Lower lobe of right lung (tissue), 2 donors: ENCODE data around the gene PITPNM3. TPM values are rescaled to one million over a fixed set of nuclear protein-coding genes. Genes with fewer than 3 reads are reported as not detected.
A peak's percentile ranks its signal among the peaks of the same experiment; 100 is the strongest.

Source experiments
- ATAC-seq, 2 donors: fragments of 200-7000 bp; cut with Tn5 transposase; one replicate each; pipeline ENCODE4 v1.9.1; 2020 to 2022; ENCODE audit warnings: mild to moderate bottlenecking in 2 of 2, moderate library complexity in 2 of 2
- DNase-seq: peaks from one replicate; pipeline ENCODE4 v3.0.0-alpha.2; 2020
- H3K27ac ChIP-seq: fragments of 200-600 bp; one replicate; pipeline ENCODE4 v1.8.0; 2022
- H3K27me3 ChIP-seq: fragments of 200-600 bp; one replicate; pipeline ENCODE4 v1.8.0; 2022; ENCODE audit warnings: low read depth
- H3K36me3 ChIP-seq: fragments of 200-600 bp; one replicate; pipeline ENCODE4 v1.8.0; 2022; ENCODE audit warnings: mild to moderate bottlenecking
- H3K4me1 ChIP-seq: fragments of 200-600 bp; one replicate; pipeline ENCODE4 v1.8.0; 2022
- H3K4me3 ChIP-seq: fragments of 200-600 bp; one replicate; pipeline ENCODE4 v1.8.0; 2022; ENCODE audit warnings: mild to moderate bottlenecking
- H3K9me3 ChIP-seq: fragments of 200-600 bp; one replicate; pipeline ENCODE4 v1.8.0; 2022
- intact Hi-C: fragments of 100-400 bp; cut with DNase I; formaldehyde crosslinking; loops from one replicate; pipeline ENCODE4 v1.11.0; 2022
- total RNA-seq: library from RNA; stranded (reverse); fragmentation: NEBNext Ultra II Directional; extraction: Animal tissue kit (Norgen Biotek cat#: 25700); gene quantifications from one replicate; pipeline ENCODE4 v1.2.1, GENCODE V29; 2021
- TF ChIP-seq, protein P1 (sequence below): fragments of 200-600 bp; IDR thresholded peaks from one replicate; pipeline ENCODE4 v1.8.0; 2022; ENCODE audit warnings: antibody characterized with exemption, mild to moderate bottlenecking
- donor health status: DM: no; HTN: yes; CAD: no; lungs with severe emphysema.

Gene PITPNM3
- total RNA-seq, 1 donor from 2014 or later: 12.3 TPM

DNA sequence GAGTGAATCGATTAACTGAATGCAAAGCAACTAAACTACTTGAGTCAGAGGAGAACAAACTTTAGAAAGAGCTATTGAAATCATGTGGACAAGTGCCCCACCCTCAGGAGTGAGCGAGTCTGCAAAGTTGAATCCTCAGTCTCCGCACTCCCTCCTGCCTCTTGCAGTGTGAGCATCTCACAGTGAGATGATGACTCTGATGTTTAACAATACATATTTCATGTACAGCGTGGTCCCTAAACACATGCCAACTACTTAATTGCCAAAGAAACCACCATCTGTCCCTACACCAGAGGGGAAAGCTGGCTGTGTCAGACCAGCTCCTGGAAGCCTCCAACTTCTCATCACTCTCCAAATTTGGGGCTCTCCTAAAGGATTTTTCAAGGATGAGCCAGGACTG is 80.9 kb downstream of the PITPNM3 start:
- Histone ChIP-seq H3K4me3 (no peak overlapping the region), H3K36me3 (no peaks in the 10 kb centered on the region), H3K4me1 (no peaks in the 10 kb centered on the region), H3K27ac (no peak overlapping the region), H3K27me3 (no peaks in the 10 kb centered on the region), H3K9me3 (no peaks in the 10 kb centered on the region)
- DNase-seq: no peak
- no peak for ATAC-seq
- intact Hi-C loops: no loop called here
- TF ChIP-seq, protein P1, sequence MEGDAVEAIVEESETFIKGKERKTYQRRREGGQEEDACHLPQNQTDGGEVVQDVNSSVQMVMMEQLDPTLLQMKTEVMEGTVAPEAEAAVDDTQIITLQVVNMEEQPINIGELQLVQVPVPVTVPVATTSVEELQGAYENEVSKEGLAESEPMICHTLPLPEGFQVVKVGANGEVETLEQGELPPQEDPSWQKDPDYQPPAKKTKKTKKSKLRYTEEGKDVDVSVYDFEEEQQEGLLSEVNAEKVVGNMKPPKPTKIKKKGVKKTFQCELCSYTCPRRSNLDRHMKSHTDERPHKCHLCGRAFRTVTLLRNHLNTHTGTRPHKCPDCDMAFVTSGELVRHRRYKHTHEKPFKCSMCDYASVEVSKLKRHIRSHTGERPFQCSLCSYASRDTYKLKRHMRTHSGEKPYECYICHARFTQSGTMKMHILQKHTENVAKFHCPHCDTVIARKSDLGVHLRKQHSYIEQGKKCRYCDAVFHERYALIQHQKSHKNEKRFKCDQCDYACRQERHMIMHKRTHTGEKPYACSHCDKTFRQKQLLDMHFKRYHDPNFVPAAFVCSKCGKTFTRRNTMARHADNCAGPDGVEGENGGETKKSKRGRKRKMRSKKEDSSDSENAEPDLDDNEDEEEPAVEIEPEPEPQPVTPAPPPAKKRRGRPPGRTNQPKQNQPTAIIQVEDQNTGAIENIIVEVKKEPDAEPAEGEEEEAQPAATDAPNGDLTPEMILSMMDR: no peak

DNA sequence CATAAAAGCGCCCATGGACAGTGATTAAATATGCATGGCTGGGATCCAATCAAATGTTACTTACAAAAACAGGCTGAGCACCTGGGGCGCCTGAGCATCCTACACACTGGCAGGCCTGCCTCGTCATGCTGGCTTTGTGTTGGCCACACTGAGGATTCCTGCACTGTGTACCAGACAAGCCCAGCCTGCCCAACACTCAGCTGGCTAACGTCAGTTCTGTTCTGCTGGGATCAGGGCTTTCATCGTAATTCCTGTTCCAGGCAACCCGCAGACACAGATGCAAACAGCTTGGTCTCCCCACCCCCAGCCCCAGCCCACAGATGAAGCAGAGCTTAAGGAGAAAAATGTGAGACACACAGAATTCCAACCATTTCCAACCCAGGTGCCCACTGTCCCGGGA is 81.4 kb downstream of the PITPNM3 start:
- no peaks in the 10 kb centered on the region for H3K4me1 ChIP-seq
- H3K36me3 ChIP-seq: no peaks in the 10 kb centered on the region
- intact Hi-C loops: no loop called here
- ATAC-seq (no peak), DNase-seq (no peak)
- H3K27me3 ChIP-seq: no peaks in the 10 kb centered on the region
- no peak overlapping the region for H3K4me3 ChIP-seq
- no peak overlapping the region for H3K27ac ChIP-seq
- TF ChIP-seq, protein P1: no peak
- H3K9me3 ChIP-seq: no peaks in the 10 kb centered on the region

DNA sequence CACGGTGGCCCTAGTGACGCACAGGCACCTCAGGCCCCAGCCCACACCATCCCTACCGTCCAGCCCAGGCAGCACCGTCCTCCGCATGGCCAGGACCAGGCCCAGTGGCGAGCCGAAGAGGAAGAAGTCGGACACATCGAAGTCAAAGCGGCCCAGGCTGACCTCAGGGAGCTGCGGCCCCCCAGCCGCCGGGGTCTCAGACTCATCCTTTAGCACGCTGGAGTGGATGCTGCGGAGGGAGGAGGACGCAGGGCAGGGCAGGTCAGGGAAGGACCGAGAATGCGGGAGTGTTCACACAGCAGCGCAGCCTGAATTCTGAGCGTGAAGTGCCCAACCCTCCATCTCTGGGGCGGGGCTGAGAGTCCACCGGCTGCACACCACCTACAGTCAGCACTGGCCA is 82.0 kb downstream of the PITPNM3 start:
- no peak overlapping the region for H3K4me3 ChIP-seq
- no peaks in the 10 kb centered on the region for H3K36me3 ChIP-seq
- no peaks in the 10 kb centered on the region for H3K4me1 ChIP-seq
- H3K27me3 ChIP-seq: no peaks in the 10 kb centered on the region
- TF ChIP-seq, protein P1: no peak
- no peak overlapping the region for H3K27ac ChIP-seq
- ATAC-seq (no peak), DNase-seq (no peak)
- intact Hi-C loops: no loop called here
- no peaks in the 10 kb centered on the region for H3K9me3 ChIP-seq

DNA sequence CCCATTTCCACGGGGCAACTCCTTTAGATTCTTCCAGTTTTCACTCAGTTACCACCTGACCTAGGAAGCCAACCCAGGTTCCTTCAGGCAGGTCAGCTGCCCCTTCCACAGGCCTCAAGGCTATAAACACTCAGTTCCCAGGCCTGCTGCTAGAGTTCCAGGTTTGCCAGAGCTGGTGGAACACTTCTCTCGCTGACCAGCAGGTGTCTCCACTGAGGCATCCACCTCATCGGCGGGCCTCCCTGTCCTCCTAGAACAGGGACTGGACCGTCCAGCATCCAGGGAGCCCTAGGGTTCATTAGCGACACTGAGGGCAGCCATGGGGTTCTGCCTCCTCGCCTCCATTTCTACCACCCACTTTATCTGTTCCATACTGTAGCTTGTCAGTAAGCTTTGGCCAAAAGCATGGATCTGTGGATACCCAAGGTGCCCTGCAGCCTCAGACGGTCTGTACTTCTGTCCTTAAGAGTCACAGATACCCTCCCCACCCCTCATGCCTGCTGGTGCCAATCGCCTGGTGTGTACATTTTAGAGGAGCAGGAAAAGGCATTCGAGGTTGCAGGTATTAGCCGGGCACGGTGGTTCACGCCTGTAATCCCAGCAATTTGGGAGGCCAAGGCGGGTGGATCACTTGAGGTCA is 83.1 kb downstream of the PITPNM3 start:
- peak; percentile 86 for DNase-seq
- no peaks in the 10 kb centered on the region for H3K27me3 ChIP-seq
- H3K9me3 ChIP-seq: no peaks in the 10 kb centered on the region
- no peaks in the 10 kb centered on the region for H3K36me3 ChIP-seq
- TF ChIP-seq, protein P1: peak; percentile 98
- no peak overlapping the region for H3K4me3 ChIP-seq
- intact Hi-C loops: no loop called here
- no peaks in the 10 kb centered on the region for H3K4me1 ChIP-seq
- no peak overlapping the region for H3K27ac ChIP-seq
- ATAC-seq: peak; percentile 85 to 89

DNA sequence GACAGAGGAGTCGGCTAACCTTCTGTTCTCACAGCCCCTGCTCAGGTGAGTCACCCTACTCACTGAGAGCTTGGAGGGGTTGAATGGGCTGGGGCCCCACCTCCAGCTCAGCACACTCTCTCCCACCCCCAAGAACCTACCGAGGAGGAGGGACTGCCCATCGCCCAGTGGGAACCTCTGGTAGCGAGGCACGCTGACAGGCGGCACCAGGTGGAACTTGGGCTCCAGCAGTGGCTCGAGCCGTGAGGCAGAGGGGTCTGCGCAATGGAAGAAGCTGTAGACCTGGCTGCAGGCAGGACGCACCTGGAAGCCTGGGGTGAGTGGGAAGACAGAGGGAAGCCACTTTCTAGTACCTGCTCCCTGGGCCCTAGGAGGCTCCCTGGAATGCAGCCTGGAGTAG is 83.8 kb downstream of the PITPNM3 start:
- DNase-seq (no peak), ATAC-seq (no peak)
- Histone ChIP-seq H3K27me3 (no peaks in the 10 kb centered on the region), H3K4me1 (no peaks in the 10 kb centered on the region), H3K36me3 (no peaks in the 10 kb centered on the region), H3K4me3 (no peak overlapping the region), H3K9me3 (no peaks in the 10 kb centered on the region), H3K27ac (no peak overlapping the region)
- intact Hi-C loops: no loop called here
- TF ChIP-seq, protein P1: no peak
